ENCODE results near the gene ABCB6.

- no peak for TF ChIP-seq CTCF (IDR thresholded peaks at IDR 0.05)
- no peak for TF ChIP-seq POLR2A (IDR thresholded peaks at IDR 0.05)
These were observed 27.8 kb upstream of the ABCB6 start for GRCh38 chr2:219246559-219246958.
